GM08714 (cell line): Measurements from ENCODE around the gene MRPL30.
"Not testable (repeated sequence)": the region's sequence is repeated elsewhere in the genome, so short reads cannot be mapped to it uniquely, and the experiment has no call there.

Source experiments
- H3K4me3 ChIP-seq: fragments of 200-500 bp; sonication (Bioruptor generic); 2 replicates; pipeline ENCODE4 v1.5.1; 2014; ENCODE audit warnings: mild to moderate bottlenecking, low read length, inconsistent platforms
- ZNF274 ChIP-seq: IDR thresholded peaks from 2 replicates; pipeline ENCODE4 v1.6.1; 2012; ENCODE audit warnings: mild to moderate bottlenecking, low read depth, low read length

Gene MRPL30

DNA sequence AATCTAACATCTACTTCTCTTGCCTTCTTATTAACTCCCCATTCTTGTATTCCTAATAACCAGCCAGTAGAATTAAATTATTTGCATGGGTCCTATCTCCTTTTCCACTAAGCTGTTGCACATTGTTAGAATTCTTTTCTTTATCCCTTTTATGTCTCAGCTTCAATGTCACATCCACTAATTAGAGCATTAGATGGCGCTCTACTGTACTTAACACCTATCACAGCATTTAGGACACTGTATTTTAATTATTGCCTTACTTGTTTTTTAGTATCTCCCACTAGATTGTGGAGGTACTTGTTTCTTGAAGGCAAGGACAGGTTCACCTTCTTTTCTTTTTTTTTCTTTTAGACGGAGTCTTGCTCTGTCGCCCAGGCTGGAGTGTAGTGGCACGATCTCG lies 22.4 kb upstream of the MRPL30 start:
- H3K4me3 ChIP-seq = no peak overlapping the region
- no peak for TF ChIP-seq ZNF274

DNA sequence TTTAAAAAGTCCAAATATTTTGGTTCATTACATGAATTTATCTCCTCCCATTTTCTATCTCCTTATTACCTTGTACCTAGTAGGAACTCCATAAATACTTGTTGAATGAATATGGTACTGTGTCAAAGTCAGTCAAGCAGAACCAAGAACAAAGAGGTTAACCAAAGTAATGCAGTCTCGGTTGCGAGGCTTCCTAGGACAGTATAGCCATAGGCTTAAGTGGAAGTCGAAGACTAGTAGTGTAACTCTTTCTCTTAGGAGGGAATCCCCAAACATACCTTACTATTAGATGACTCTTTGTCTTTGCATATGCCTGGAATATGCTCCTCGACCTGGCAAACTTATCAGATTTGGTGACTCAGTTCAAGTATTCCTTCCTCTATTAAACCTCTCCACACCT lies 21.4 kb upstream of the MRPL30 start:
- H3K4me3 ChIP-seq = no peak overlapping the region
- TF ChIP-seq ZNF274 = no peak

DNA sequence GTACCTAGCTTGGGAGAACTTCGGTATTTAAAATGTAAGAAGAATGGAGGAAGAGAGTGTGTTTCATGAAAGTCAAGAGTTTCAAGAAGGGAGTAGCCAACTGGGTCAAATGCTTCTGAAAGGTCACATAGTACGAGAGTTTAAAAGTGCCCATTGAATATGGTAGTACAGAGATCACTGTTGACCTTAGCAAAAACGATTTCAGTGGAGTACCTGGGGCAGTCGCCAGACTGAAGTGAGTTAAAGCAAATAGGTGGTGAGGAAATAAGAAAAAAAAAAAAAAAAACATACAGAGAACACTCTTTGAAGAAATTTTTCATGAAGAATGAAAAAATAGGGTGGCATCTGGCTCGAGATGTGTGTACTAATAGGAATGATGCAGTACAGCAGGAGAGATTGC lies 14.8 kb upstream of the MRPL30 start:
- no peak for TF ChIP-seq ZNF274

DNA sequence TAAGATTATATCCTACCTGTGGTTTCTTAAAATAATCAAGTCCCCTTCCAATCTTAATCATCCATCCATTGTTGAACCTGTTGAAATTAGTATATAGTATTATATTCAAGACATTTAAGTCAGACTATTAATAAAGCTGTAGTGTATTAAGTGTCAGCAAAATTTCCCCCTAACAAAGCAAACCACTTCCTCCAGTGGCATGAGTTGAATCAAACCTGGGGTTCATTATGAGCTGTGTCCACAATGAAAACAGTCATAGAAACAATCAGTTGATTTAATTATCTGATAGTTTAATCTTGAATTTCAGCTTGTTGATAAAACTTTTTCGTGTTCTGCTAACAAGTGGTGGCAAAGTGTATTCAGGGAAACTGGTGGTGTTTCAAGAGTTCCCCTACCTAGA lies 11.4 kb upstream of the MRPL30 start:
- TF ChIP-seq ZNF274 = no peak
- no peak overlapping the region for H3K4me3 ChIP-seq

More for the DNA sequence above, 14.8 kb upstream of the MRPL30 start:
- no peak overlapping the region for H3K4me3 ChIP-seq

DNA sequence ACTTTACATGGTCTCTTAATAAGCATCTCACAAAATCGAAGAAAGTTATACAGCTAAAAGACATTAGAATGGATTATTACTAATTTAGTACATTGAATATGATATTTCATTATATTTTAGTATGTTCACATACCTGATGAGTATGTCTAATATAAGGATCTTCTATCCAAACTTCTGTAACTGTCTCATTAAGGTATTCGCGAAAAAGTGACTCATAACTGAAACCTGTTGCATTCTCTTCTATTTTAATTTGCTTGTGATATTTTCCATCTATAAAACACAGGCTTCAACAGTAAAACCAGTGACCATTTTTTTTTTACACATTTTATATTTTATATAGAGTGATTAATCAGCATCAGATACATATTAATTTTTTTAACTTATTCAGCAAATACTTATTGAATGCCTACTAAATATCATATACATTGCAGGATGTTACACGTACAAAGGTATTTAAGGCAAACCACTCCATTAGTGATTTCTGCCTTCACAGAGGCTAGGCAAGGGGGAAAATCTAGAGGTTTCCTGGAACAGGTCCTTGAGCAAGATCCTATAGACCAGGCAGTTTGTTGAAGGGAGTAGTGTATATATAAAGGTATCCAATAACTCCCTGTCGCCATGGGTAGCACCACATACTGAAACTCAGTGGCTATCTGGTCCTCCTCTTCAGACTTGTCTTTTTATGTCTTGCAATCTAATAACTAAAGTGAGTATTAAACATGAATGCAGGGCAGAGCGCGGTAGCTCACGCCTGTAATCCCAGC lies 9.4 kb upstream of the MRPL30 start:
- no peak overlapping the region for H3K4me3 ChIP-seq
- no peak for TF ChIP-seq ZNF274

DNA sequence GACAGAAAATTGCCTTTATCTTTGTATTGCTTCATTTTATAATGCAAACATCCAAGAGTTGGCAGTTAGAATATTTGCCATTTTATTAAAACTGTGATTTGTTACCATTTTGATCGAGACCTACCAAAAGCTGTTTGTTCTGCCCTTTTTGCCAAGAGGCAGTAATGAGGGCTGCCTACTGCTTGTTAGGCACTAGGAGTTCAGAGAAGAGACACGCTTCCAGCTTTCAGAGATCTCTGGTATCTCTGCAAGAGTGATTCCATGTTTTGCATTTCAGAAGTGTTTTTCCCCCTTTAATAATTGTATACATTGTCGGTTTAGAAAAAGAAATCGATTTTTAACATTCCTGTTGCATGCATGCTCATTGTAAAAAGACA lies 628 bp downstream of the MRPL30 start:
- no peak for TF ChIP-seq ZNF274
- H3K4me3 ChIP-seq = peak overlapping the region; percentile 84

DNA sequence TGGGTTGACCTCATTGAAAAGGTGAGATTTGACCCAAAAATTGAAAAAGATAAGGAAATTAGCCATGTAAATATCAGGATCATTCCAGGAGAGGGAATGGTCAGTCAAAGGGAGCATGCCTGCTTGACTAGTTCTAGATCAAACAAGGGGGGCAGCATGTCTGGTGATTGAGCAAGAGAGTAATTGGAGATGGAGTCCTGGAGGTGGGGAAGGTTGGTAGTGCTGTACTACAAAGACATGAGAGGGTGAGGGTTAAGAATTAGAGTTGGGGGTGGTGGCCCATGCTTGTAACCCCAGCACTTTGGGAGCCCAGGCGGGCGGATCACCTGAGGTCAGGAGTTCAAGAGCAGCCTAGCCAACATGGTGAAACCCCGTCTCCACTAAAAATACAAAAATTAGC lies 2.0 kb downstream of the MRPL30 start:
- no peak for TF ChIP-seq ZNF274
- H3K4me3 ChIP-seq = no peak overlapping the region

DNA sequence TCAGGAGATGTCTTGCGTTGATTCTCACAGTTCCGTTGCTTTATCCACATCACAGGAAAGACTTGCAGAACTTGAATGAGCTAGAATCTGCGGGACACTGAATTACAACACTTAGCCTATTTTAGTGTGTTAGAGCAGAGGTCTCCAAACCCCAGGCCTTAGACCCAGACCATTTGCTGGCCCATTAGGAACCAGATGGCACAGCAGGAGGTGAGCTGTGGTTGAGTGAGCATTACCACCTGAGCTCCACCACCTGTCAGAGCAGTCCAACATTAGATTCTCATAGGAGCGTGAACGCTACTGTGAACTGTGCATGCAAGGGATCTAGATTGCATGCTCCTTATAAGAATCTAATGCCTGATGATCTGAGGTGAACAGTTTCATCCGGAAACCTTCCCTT lies 3.8 kb downstream of the MRPL30 start:
- no peak overlapping the region for H3K4me3 ChIP-seq
- TF ChIP-seq ZNF274 = no peak

DNA sequence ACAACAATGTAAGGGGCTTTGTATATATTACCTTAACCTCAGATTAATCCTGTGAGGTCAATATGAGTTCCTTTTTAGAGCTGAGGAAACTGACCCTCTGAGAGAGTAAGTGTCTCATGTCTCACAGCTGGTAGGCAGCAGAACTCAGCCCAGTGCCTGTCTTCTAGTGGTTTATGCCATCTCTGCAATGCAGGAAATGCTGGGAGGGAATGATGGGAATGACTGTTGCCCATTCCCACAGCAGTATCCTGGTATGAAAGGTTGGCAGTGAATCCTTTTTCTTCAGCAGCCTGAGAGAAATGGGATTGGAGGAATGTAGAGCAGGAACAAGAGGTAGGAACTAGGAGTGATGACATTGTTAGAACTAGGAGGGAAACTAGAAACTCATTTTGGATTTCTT lies 6.0 kb downstream of the MRPL30 start:
- H3K4me3 ChIP-seq = no peak overlapping the region
- TF ChIP-seq ZNF274 = no peak

DNA sequence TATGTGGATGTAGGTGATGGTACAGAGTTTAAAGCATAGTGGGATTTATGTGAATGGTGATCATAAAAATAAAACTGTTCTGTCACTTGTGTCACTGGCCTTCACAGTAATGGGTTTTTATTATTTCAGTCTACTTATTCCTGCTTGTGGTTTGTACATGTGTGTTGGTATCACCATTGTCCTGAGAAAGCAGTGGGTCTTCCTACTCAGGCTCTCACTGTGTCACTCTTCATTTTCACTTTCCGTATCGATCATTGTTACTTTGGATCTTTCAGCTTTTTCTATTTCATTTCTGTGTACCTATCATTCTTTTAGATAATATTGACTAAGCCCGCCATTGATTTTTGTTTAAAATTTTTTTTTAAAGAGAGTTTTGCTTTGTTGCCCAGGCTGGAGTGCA lies 7.4 kb downstream of the MRPL30 start:
- no peak overlapping the region for H3K4me3 ChIP-seq
- TF ChIP-seq ZNF274 = no peak

DNA sequence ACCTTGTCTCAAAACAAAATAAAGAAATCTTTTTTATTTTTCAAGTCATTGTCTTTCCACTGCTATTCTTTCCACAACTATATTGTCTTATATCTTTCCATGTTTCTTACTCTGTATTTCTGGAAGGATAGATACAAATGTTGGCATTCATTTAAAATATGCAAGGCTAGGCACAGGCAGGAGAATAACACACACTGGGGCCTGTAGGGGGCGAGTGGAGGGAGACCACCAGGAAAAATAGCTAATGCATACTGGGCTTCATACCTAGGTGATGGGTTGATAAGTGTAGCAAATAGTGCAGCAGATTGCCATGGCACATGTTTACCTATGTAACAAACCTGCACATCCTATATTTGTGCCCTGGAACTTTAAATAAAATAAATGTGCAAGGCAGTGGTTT lies 9.6 kb downstream of the MRPL30 start:
- no peak for TF ChIP-seq ZNF274
- no peak overlapping the region for H3K4me3 ChIP-seq

DNA sequence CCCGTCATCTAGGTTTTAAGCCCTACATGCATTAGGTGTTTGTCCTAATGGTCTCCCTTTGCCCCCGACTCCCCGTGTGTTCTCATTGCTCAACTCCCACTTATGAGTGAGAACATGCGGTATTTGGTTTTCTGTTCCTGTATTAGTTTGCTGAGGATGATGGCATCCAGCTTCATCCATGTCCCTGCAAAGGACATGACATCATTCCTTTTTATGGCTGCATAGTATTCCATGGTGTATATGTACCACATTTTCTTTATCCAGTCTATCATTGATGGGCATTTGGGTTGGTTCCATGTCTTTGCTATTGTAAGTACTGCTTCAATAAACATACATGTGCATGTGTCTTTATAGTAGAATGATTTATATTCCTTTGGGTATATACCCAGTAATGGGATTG lies 11.4 kb downstream of the MRPL30 start:
- H3K4me3 ChIP-seq = not testable (repeated sequence)

DNA sequence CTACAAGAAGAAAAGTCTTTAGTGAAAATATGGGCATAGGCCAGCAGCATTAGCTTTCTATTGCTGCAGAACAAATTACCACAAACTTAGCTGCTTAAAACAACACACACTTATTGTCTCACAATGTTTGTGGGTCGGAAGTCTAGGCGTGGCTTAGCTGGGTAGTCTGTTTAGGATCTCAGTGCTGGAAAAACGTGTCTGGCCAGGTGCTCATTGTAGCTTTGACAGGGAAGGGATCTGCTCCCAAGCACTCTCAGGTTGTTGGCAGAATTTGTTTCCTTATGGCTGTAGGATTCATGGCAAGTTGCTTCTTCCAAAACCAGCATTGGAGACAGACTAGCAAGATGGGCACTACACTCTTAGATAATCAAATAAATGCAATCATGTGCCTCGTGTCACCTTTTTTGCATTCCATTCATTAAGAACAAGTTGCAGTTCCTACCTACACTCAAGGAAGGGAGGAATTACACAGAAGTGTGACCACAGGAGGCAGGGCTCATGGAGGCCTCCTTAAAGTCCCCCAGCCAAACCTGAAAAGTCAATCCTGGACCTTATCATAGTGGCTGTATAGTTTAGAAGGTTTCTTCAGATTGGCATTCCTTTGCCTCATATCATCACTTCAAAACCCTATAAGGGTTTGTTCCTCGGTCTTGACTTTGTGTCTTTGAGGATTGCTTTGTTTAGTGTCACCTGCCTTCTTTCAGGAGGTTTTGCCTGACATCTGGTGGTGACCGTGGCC lies 17.3 kb downstream of the MRPL30 start:
- TF ChIP-seq ZNF274 = no peak

DNA sequence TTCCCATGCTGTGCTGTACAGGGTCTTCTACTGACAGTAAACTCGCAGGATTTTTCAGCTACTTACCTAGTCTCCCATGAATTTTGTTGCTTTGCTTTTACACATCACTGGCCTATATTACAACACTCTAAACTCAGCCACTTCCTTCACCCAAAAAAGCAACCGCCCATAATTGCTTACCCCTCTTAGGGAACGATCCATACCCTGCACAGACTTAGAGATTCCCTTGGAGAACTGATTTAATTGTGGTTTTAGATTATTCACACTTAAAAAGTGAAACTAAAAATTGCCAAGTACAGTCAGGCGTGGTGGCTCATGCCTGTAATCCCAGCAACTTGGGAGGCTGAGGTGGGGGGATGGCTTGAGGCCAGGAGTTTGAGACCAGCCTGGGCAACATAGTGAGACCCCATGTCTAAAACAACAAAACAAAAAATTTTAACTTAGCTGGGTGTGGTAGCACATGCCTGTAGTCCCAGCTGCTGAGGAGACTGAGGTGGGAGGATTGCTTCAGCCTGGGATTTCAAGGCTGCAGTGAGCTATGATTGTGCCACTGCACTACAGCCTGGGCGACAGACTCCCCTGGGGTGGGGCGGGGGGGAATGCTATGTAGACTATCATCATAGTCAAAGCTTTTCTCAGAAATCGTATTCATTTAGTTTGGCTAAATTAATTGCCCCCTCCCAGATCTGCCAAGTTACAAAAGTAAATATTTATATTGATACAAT lies 19.3 kb downstream of the MRPL30 start:
- TF ChIP-seq ZNF274 = no peak

More for the DNA sequence above, 17.3 kb downstream of the MRPL30 start:
- H3K4me3 ChIP-seq = no peak overlapping the region

DNA sequence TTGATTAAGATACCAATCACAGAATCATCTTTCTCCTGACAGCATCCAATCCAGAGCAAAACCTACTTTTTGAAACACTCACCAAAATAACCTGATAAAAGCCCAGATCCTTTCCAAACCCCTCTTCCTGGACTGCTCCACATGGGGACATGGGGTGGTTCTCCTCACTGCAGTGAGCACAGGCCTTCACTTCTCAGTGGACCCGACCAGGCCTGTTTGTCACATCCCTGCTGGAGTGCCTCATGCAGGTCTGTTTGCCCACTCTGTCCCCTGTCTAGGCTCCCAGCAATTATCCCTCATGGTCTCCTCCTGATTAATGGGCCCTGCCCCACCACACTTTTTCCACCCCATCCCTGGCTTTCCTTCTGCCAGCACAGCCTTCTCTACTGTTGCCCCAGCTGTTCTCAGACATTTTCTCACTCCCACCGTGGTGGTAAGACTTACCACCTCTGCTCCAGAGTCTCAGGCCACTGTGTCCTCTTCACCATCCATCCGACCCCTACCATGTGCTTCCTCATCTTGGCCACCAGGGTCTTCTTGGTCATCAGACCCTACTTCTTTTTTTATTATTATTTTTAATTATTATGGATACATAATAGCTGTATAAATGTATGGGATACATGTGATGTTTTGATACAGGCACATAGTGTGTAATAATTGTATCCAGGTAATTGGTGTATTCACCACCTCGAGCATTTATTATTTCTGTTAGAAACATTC lies 21.1 kb downstream of the MRPL30 start:
- no peak overlapping the region for H3K4me3 ChIP-seq
- no peak for TF ChIP-seq ZNF274

More for the DNA sequence above, 19.3 kb downstream of the MRPL30 start:
- no peak overlapping the region for H3K4me3 ChIP-seq
